Posterior vena cava (tissue), 2 donors: Measurements from ENCODE around the gene IGSF23. TPM values are rescaled to one million over a fixed set of nuclear protein-coding genes. Genes with fewer than 3 reads are reported as not detected.

Experiments used
- DNase-seq: peaks from one replicate; pipeline ENCODE4 v3.0.0-alpha.2; 2020; ENCODE audit warnings: low spot score
- intact Hi-C, 2 donors: fragments of 100-400 bp; cut with DNase I; formaldehyde crosslinking; loops; one replicate each; pipeline versions ENCODE4 v1.14.1 to v1.14.2; 2022 to 2023
- long read RNA-seq, 2 donors: library from polyadenylated mRNA; unstranded; transcript quantifications; one replicate each; pipeline ENCODE4 v2.0.0, GENCODE V29; 2020 to 2021
- total RNA-seq, 2 donors: library from RNA; stranded (reverse); fragmentation: NEBNext Ultra II Directional; extraction: Animal tissue kit (Norgen Biotek cat#: 25700); gene quantifications; one replicate each; pipeline ENCODE4 v1.2.1, GENCODE V29; 2021
- donor health status: DM: yes; HTN: yes; CAD: no.
- donor health status: DM: yes; HTN: yes; CAD: no.

The IGSF23 gene
- total RNA-seq, result not detected
- long read RNA-seq, donor 1, result 0 reads
- long read RNA-seq, donor 2, result 0 reads

GRCh38 chr19:44613295-44614178, at the start of gene IGSF23:
IGSF23 (plus strand) TSS chr19:44613563; CDS start chr19:44613646, 83 bp downstream.
- intact Hi-C loops, result no loop called here

GRCh38 chr19:44566984-44567383, 46.4 kb upstream of the IGSF23 start:
- intact Hi-C loops, result no loop called here
- DNase-seq, result no peak

More at GRCh38 chr19:44613295-44614178, at the start of gene IGSF23:
- no peak for DNase-seq

GRCh38 chr19:44567745-44568144, 45.6 kb upstream of the IGSF23 start:
- intact Hi-C loops, result no loop called here
- no peak for DNase-seq

GRCh38 chr19:44570603-44570983, 42.8 kb upstream of the IGSF23 start:
- intact Hi-C loops, result loop anchor here (5.0 kb wide), 2 partner anchors 87 to 92 kb away; no protein-coding TSS in a partner anchor
- no peak for DNase-seq

GRCh38 chr19:44570984-44571684, 42.2 kb upstream of the IGSF23 start:
- intact Hi-C loops, result loop anchor here (5.0 kb wide), 2 partner anchors 86 to 91 kb away; no protein-coding TSS in a partner anchor
- no peak for DNase-seq

- DNase-seq, result no peak
- intact Hi-C loops, result loop anchor here (5.0 kb wide), 2 partner anchors 85 to 90 kb away; no protein-coding TSS in a partner anchor
Observed at GRCh38 chr19:44571830-44572580, 41.4 kb upstream of the IGSF23 start.

- DNase-seq, result no peak
- intact Hi-C loops, result loop anchor here (5.0 kb wide), 2 partner anchors 85 to 90 kb away; no protein-coding TSS in a partner anchor
Observed at GRCh38 chr19:44572581-44572900, 40.8 kb upstream of the IGSF23 start.

- DNase-seq, result no peak
- intact Hi-C loops, result loop anchor here (5.0 kb wide), 2 partner anchors 84 to 89 kb away; no protein-coding TSS in a partner anchor
Observed at GRCh38 chr19:44573183-44573582, 40.2 kb upstream of the IGSF23 start.

- intact Hi-C loops, result loop anchor here (5.0 kb wide), 2 partner anchors 84 to 89 kb away; no protein-coding TSS in a partner anchor
- DNase-seq, result no peak
Observed at GRCh38 chr19:44573627-44574026, 39.7 kb upstream of the IGSF23 start.

- no peak for DNase-seq
- intact Hi-C loops, result loop anchor here (5.0 kb wide), 2 partner anchors 83 to 88 kb away; no protein-coding TSS in a partner anchor
Observed at GRCh38 chr19:44574186-44574950, 39.0 kb upstream of the IGSF23 start.

- intact Hi-C loops, result no loop called here
- DNase-seq, result no peak
Observed at GRCh38 chr19:44575116-44575700, 38.2 kb upstream of the IGSF23 start.

- intact Hi-C loops, result no loop called here
- DNase-seq, result no peak
Observed at GRCh38 chr19:44576843-44577565, 36.4 kb upstream of the IGSF23 start.

- intact Hi-C loops, result no loop called here
- DNase-seq, result no peak
Observed at GRCh38 chr19:44577566-44577874, 35.8 kb upstream of the IGSF23 start.

- intact Hi-C loops, result no loop called here
- no peak for DNase-seq
Observed at GRCh38 chr19:44579663-44580365, 33.5 kb upstream of the IGSF23 start.

GRCh38 chr19:44580366-44580895, 32.9 kb upstream of the IGSF23 start:
- intact Hi-C loops, result no loop called here
- no peak for DNase-seq

GRCh38 chr19:44581288-44581687, 32.1 kb upstream of the IGSF23 start:
- DNase-seq, result no peak
- intact Hi-C loops, result no loop called here
